ENCODE measurements around the gene CACHD1. TPM values are rescaled to one million over a fixed set of nuclear protein-coding genes. Genes with fewer than 3 reads are reported as not detected.

CACHD1 gene
- total and polyA plus RNA-seq, 5 donors: 1.6 to 6.4 (median 2.9) TPM

GRCh38 chr1:64685217-64685616, 215.3 kb downstream of the CACHD1 start:
- no peaks in the 10 kb centered on the region for H3K4me1 ChIP-seq (ENCODE audit: control insufficient read depth, insufficient read depth, low read length)
- WGBS: 89% methylated on average over 1 of the region's 1 CpG
- ATAC-seq: no peak
- H3K27me3 ChIP-seq (ENCODE audit: control insufficient read depth, insufficient read depth): no peaks in the 10 kb centered on the region
- intact Hi-C loops (cut with DNase I): loop anchor here in 2 of 4 donors (5.0 kb wide), 1 partner anchor 137 kb away; no protein-coding TSS in a partner anchor
- H3K9me3 ChIP-seq (ENCODE audit: control insufficient read depth, low read length): no peaks in the 10 kb centered on the region
- H3K4me3 ChIP-seq (ENCODE audit: low read length): no peak overlapping the region
- no peak overlapping the region for H3K27ac ChIP-seq (ENCODE audit: low read length)
- DNase-seq: no peak

DNA sequence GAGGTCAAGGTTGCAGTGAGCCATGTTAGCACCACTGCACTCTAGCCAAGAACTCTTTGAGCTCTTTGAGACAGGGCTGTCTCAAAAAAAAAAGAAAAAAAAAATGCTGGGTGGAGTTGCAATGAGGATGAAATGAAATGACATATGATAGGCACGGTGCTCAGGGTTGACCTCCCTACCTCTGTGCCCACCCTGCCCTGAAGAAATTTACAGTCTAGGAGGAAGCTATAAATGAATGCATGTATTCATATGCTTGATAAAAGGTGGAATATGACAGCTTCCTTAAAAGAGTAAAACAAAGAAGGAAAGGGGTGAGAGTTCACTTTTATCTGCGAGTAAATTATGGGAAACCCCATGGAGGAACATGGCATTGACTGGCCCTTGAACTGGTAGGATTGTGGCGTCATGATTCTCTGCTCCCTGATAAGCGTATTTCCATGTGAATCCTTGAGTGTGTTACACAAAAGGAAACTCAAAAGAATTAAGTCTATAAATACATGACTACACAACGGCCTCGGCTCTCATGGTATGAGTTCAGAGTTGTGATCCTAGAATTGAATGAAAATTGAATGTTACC, 215.9 kb downstream of the CACHD1 start:
- intact Hi-C loops (cut with DNase I): loop anchor here in 3 of 4 donors (2.0 to 5.0 kb wide), 2 partner anchors 136 to 139 kb away; no protein-coding TSS in a partner anchor

DNA sequence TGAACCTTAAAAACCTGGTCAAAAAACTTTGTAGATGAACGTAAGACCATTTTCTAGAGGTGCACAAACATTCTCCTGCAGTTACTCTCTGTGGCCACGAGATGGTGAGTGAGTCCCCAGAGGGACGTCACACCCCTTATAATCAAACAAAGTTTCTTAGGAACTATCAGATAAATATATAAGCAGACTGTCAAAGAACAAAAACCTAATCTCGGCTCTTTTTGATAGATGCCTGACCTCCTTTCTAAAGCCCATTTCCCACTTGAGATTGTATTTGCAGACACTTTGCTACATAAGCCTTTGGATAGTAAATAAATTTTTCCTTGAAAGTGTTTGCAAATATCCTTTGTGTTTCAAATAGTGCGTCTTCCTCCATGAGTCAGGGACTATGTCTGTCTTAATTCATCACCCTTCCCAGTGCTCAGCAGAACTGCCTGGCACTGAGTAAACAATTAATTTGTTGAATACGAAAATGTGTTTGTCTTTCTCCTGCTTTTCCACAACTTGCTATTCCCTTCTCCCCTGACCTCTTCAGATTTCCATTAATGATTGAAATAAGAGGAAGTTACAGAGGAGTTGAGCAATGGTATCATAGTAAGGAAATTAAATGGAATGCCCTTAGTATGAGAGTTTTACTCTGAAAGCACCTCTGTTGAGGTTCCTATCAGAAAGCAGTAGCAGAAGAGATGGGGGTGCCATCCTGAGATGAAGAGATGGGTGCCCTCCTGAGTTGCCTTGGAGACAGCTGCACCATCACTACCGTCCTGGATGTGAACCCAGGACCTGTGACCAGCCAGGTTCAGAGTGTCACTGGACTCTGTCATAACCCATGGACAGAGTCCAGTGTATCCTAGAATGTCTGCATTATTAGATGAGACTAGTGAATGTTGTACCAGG, 217.1 kb downstream of the CACHD1 start:
- Histone ChIP-seq H3K27me3 (ENCODE audit: control insufficient read depth, insufficient read depth) (no peaks in the 10 kb centered on the region), H3K27ac (ENCODE audit: low read length) (no peak overlapping the region), H3K4me3 (ENCODE audit: low read length) (no peak overlapping the region), H3K9me3 (ENCODE audit: control insufficient read depth, low read length) (no peaks in the 10 kb centered on the region), H3K4me1 (ENCODE audit: control insufficient read depth, insufficient read depth, low read length) (no peaks in the 10 kb centered on the region)
- ATAC-seq (peak; percentile 62 to 85), DNase-seq (no peak)
- WGBS: 26% methylated on average over 7 of the region's 7 CpGs
- intact Hi-C loops (cut with DNase I): loop anchor here in 3 of 4 donors (2.0 to 5.0 kb wide), 2 partner anchors 135 to 138 kb away; no protein-coding TSS in a partner anchor

More for the DNA sequence above, 215.9 kb downstream of the CACHD1 start:
- WGBS: 85% methylated on average over 6 of the region's 6 CpGs
- DNase-seq: no peak
- Histone ChIP-seq H3K9me3 (ENCODE audit: control insufficient read depth, low read length) (no peaks in the 10 kb centered on the region), H3K4me3 (ENCODE audit: low read length) (no peak overlapping the region), H3K27ac (ENCODE audit: low read length) (no peak overlapping the region), H3K4me1 (ENCODE audit: control insufficient read depth, insufficient read depth, low read length) (no peaks in the 10 kb centered on the region), H3K27me3 (ENCODE audit: control insufficient read depth, insufficient read depth) (no peaks in the 10 kb centered on the region)
- ATAC-seq: no peak

DNA sequence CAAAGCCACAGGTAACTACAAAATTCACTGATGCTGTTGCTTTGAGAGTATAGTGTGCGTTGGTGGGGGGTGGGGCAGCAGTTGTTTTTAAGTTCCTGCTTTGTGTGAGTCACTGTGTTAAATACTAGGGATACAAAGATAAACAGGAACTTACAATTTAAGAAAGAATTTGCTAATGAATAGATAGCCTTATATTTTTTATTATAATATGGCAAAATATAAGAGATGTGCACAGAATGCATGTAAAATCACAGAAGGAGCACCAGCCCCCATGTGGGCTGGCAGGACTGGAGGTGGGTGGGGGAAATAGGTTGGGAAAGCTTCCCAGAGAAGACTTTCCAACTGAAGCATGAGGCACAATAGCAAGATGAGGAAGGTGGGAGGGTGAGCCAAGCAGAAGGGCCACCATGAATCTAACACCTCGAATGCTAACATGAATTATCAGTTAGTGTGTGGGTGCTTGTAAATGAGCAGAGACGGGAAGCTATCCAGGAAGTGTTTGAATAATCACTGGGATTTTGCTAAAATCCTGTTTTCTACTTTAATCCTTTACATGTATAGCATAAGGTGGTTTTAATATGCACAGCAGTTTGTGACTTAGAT, 217.9 kb downstream of the CACHD1 start:
- Histone ChIP-seq H3K27me3 (ENCODE audit: control insufficient read depth, insufficient read depth) (no peaks in the 10 kb centered on the region), H3K27ac (ENCODE audit: low read length) (no peak overlapping the region), H3K4me3 (ENCODE audit: low read length) (no peak overlapping the region), H3K4me1 (ENCODE audit: control insufficient read depth, insufficient read depth, low read length) (no peaks in the 10 kb centered on the region), H3K9me3 (ENCODE audit: control insufficient read depth, low read length) (no peaks in the 10 kb centered on the region)
- WGBS: 54% methylated on average over 3 of the region's 3 CpGs
- ATAC-seq: peak; percentile 25 to 47
- intact Hi-C loops (cut with DNase I): loop anchor here in 3 of 4 donors (2.0 to 5.0 kb wide), 2 partner anchors 134 to 137 kb away; no protein-coding TSS in a partner anchor
- DNase-seq: peak in 2 of 3 donors; percentile 31 to 72

DNA sequence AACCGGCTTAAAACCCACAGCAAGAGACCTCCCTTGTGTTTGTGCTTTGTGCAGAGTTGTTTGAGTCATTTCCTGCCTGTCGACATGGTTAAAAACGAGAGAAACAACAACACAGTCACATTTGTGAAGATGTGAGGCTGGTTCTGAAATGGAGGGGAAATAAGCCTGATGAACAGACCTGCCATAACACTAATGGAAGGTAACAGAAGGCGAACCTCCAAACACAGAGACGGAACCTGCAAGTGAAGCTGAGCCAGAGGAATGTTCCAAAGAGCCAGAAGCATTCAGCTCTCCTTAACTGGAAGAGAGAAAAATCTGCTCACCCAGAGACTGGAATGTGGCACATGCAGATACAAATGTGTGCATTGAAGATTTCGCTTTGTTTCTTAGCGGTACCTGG, 221.7 kb downstream of the CACHD1 start:
- Histone ChIP-seq H3K27me3 (ENCODE audit: control insufficient read depth, insufficient read depth) (no peaks in the 10 kb centered on the region), H3K27ac (ENCODE audit: low read length) (no peak overlapping the region), H3K9me3 (ENCODE audit: control insufficient read depth, low read length) (no peaks in the 10 kb centered on the region), H3K4me1 (ENCODE audit: control insufficient read depth, insufficient read depth, low read length) (no peaks in the 10 kb centered on the region), H3K4me3 (ENCODE audit: low read length) (no peak overlapping the region)
- ATAC-seq: no peak
- DNase-seq: no peak
- intact Hi-C loops (cut with DNase I): loop anchor here in 2 of 4 donors (5.0 to 10.0 kb wide), 2 partner anchors 131 to 983 kb away; no protein-coding TSS in a partner anchor
- WGBS: 60% methylated on average over 7 of the region's 7 CpGs

DNA sequence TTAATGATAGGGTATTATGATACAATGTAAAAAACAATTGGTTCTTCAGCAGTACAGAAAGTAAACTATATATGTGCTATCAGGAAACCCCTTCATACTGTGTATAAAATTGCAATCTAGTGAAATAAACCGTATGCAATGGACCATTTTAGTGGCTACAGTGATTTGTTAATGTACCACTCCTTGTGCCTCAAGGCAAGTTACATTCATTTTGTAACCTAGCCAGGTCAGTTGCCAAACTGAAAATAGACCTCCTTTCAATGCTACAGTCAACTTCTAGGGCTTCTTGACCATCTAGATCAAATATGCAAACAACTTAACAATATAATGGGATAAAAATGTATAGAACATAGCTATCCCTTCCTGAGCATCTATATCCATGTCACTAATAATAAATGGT, 223.0 kb downstream of the CACHD1 start:
- Histone ChIP-seq H3K9me3 (ENCODE audit: control insufficient read depth, low read length) (no peaks in the 10 kb centered on the region), H3K4me1 (ENCODE audit: control insufficient read depth, insufficient read depth, low read length) (no peaks in the 10 kb centered on the region), H3K4me3 (ENCODE audit: low read length) (no peak overlapping the region), H3K27me3 (ENCODE audit: control insufficient read depth, insufficient read depth) (no peaks in the 10 kb centered on the region), H3K27ac (ENCODE audit: low read length) (no peak overlapping the region)
- DNase-seq: no peak
- ATAC-seq: no peak
- WGBS: 39% methylated on average over 1 of the region's 1 CpG
- intact Hi-C loops (cut with DNase I): loop anchor here in 2 of 4 donors (5.0 to 10.0 kb wide), 2 partner anchors 129 to 982 kb away; no protein-coding TSS in a partner anchor

GRCh38 chr1:64693406-64693805, 223.5 kb downstream of the CACHD1 start:
- Histone ChIP-seq H3K27ac (ENCODE audit: low read length) (no peak overlapping the region), H3K4me1 (ENCODE audit: control insufficient read depth, insufficient read depth, low read length) (no peaks in the 10 kb centered on the region), H3K27me3 (ENCODE audit: control insufficient read depth, insufficient read depth) (no peaks in the 10 kb centered on the region), H3K9me3 (ENCODE audit: control insufficient read depth, low read length) (no peaks in the 10 kb centered on the region), H3K4me3 (ENCODE audit: low read length) (no peak overlapping the region)
- DNase-seq: no peak
- no peak for ATAC-seq
- 88% methylated on average over 5 of the region's 5 CpGs for WGBS
- intact Hi-C loops (cut with DNase I): loop anchor here in 2 of 4 donors (5.0 to 10.0 kb wide), 2 partner anchors 129 to 981 kb away; no protein-coding TSS in a partner anchor

DNA sequence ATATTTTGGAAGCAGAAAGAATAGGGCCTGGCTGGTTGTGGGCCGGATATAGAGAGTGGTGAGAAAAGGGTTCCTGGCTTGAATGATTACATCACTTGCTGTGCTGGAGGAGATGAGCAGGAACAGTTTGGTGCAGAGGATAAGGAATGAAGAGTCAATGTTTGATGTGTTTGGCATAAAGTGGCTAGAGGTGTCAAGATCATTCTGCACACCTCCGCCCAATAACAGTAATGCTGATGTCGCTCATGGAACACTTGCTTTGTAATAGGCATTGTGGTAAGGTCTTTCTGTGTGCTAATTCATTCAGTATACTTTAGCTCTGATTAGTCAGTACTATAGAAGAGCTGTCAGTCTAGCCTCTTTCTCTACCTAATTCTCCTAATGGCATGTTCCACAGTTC, 226.9 kb downstream of the CACHD1 start:
- 97% methylated on average over 3 of the region's 3 CpGs for WGBS
- Histone ChIP-seq H3K4me1 (ENCODE audit: control insufficient read depth, insufficient read depth, low read length) (no peaks in the 10 kb centered on the region), H3K9me3 (ENCODE audit: control insufficient read depth, low read length) (no peaks in the 10 kb centered on the region), H3K27ac (ENCODE audit: low read length) (no peak overlapping the region), H3K4me3 (ENCODE audit: low read length) (no peak overlapping the region), H3K27me3 (ENCODE audit: control insufficient read depth, insufficient read depth) (no peaks in the 10 kb centered on the region)
- ATAC-seq (no peak), DNase-seq (no peak)
- intact Hi-C loops (cut with DNase I): loop anchor here in 1 of 4 donors (10.0 kb wide), 1 partner anchor 978 kb away; no protein-coding TSS in a partner anchor

DNA sequence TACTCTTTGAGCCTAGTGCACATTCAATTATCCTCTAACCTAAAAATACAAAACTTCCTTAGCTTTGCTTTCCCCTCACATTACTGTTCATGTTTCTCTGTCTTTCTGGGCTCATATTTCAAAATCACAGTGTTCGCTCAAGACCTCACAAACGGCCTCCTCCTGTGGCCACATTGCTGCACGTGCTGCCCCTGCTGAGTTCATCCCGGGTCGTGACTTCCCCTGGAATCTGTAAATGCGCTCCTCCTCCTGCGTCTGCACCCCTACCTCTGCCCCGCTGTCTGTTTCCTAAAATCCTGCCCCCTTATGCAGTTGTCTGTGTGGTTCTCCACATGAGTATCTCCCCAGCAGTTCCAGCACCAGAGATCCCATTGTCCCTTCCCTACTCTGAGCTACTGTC, 229.4 kb downstream of the CACHD1 start:
- DNase-seq: no peak
- H3K9me3 ChIP-seq (ENCODE audit: control insufficient read depth, low read length): no peaks in the 10 kb centered on the region
- intact Hi-C loops (cut with DNase I): loop anchor here in 1 of 4 donors (10.0 kb wide), 1 partner anchor 975 kb away; no protein-coding TSS in a partner anchor
- ATAC-seq: no peak
- no peaks in the 10 kb centered on the region for H3K27me3 ChIP-seq (ENCODE audit: control insufficient read depth, insufficient read depth)
- H3K27ac ChIP-seq (ENCODE audit: low read length): no peak overlapping the region
- H3K4me3 ChIP-seq (ENCODE audit: low read length): no peak overlapping the region
- H3K4me1 ChIP-seq (ENCODE audit: control insufficient read depth, insufficient read depth, low read length): no peaks in the 10 kb centered on the region
- 74% methylated on average over 8 of the region's 8 CpGs for WGBS

GRCh38 chr1:64701071-64701470, 231.1 kb downstream of the CACHD1 start:
- Histone ChIP-seq H3K4me1 (ENCODE audit: control insufficient read depth, insufficient read depth, low read length) (no peaks in the 10 kb centered on the region), H3K27ac (ENCODE audit: low read length) (no peak overlapping the region), H3K9me3 (ENCODE audit: control insufficient read depth, low read length) (no peaks in the 10 kb centered on the region), H3K4me3 (ENCODE audit: low read length) (no peak overlapping the region), H3K27me3 (ENCODE audit: control insufficient read depth, insufficient read depth) (no peaks in the 10 kb centered on the region)
- ATAC-seq (no peak), DNase-seq (no peak)
- WGBS: 96% methylated on average over 5 of the region's 5 CpGs
- intact Hi-C loops (cut with DNase I): no loop called here
